GM12878 (cell line): ENCODE results near the gene ZFP64. TPM values are rescaled to one million over a fixed set of nuclear protein-coding genes. Genes with fewer than 3 reads are reported as not detected.

ENCODE experiments used
- ATAC-seq: fragments of 200-7000 bp; cut with Tn5 transposase; 3 replicates; pipeline ENCODE4 v1.9.1; 2020; ENCODE audit warnings: mild to moderate bottlenecking, moderate library complexity
- BruUV-seq: library from RNA; stranded (reverse); fragments of 400-500 nt; replicated peaks from 2 replicates; lab custom pipeline; 2021; lab: Mats Ljungman, UMichigan
- CTCF ChIA-PET: fragments of 300-600 bp; sonication (Branson Sonifier 250); formaldehyde crosslinking; extraction: SDS; loops from one replicate; lab custom pipeline; 2021; ENCODE audit warnings: inconsistent platforms; lab: Yijun Ruan, JAX
- POLR2A ChIA-PET: fragments of 350-600 bp; formaldehyde crosslinking; extraction: SDS; loops from one replicate; lab custom pipeline; 2021; ENCODE audit warnings: inconsistent platforms; lab: Charles Lee
- RAD21 ChIA-PET: fragments of 300-600 bp; sonication (Branson Sonifier 250); formaldehyde crosslinking; loops from one replicate; lab custom pipeline; 2023; ENCODE audit warnings: antibody characterized with exemption; ENCODE audit not compliant: unreplicated experiment; lab: Charles Lee
- SMC1A ChIA-PET: fragments of 300-600 bp; sonication (Branson Sonifier 250); formaldehyde crosslinking; loops from one replicate; lab custom pipeline; 2023; ENCODE audit not compliant: unreplicated experiment, uncharacterized antibody; lab: Charles Lee
- DNase-seq: peaks from one replicate; pipeline ENCODE4 v3.0.0-alpha.2; 2011; ENCODE audit warnings: low read depth, low spot score
- FAIRE-seq: peaks from 3 replicates; lab custom pipeline; 2011; peaks lifted over from hg19 to GRCh38; lab: Jason Lieb, UNC
- H2AFZ ChIP-seq: 2 replicates; pipeline ENCODE4 v1.6.0; 2011; ENCODE audit warnings: low read depth, low read length, control low read depth; ENCODE audit not compliant: control insufficient read depth
- H3K27ac ChIP-seq: 2 replicates; pipeline ENCODE4 v1.5.1; 2011; ENCODE audit warnings: control low read depth; ENCODE audit not compliant: control insufficient read depth, insufficient read depth
- H3K27me3 ChIP-seq, 2 experiments: replicated peaks in 1 of 2; 2 replicates each; pipeline versions ENCODE4 v1.6.0 to v1.6.1; 2011; ENCODE audit warnings: low read length in 1 of 2; ENCODE audit not compliant: control insufficient read depth in 2 of 2, insufficient read depth in 2 of 2
- H3K36me3 ChIP-seq, 2 experiments: 2 replicates each; pipeline ENCODE4 v1.5.1; 2011; ENCODE audit warnings: low read length in 1 of 2; ENCODE audit not compliant: control insufficient read depth in 2 of 2, insufficient read depth in 2 of 2
- H3K4me1 ChIP-seq: 2 replicates; pipeline ENCODE4 v1.6.1; 2011; ENCODE audit warnings: mild to moderate bottlenecking, low read length, moderate library complexity, mixed read lengths; ENCODE audit not compliant: control insufficient read depth, insufficient read depth
- H3K4me2 ChIP-seq: 2 replicates; pipeline ENCODE4 v1.6.0; 2011; ENCODE audit warnings: control low read depth; ENCODE audit not compliant: control insufficient read depth, insufficient read depth
- H3K4me3 ChIP-seq: fragments of 200-600 bp; sonication (generic); 2 replicates; pipeline ENCODE4 v1.5.1; 2016
- H3K79me2 ChIP-seq: 2 replicates; pipeline ENCODE4 v1.6.0; 2011; ENCODE audit warnings: low read length; ENCODE audit not compliant: control insufficient read depth, insufficient read depth
- H3K9ac ChIP-seq: 2 replicates; pipeline ENCODE4 v1.8.0; 2011; ENCODE audit warnings: low read length, control low read depth, mixed read lengths; ENCODE audit not compliant: control insufficient read depth, insufficient read depth
- H3K9me3 ChIP-seq: replicated peaks from 3 replicates; pipeline ENCODE4 v1.5.1; 2011; ENCODE audit warnings: mild to moderate bottlenecking, low read length; ENCODE audit not compliant: control insufficient read depth, insufficient read depth
- H4K20me1 ChIP-seq: 2 replicates; pipeline ENCODE4 v1.6.0; 2011; ENCODE audit not compliant: control insufficient read depth, insufficient read depth
- POLR2AphosphoS2 ChIP-seq: IDR thresholded peaks from 2 replicates; pipeline ENCODE4 v1.6.1; 2011; ENCODE audit warnings: low read depth, mild to moderate bottlenecking, low read length, improper control_type of control experiment, moderate library complexity
- TAF1 ChIP-seq: IDR thresholded peaks from 2 replicates; pipeline ENCODE4 v1.6.1; 2011; ENCODE audit warnings: mild to moderate bottlenecking, low read depth, low read length, borderline replicate concordance
- WGBS: methylation state at CpG from one replicate; pipeline ENCODE4 v1.1.6; 2016; ENCODE audit warnings: low lambda C conversion rate; ENCODE audit not compliant: insufficient replicate concordance, insufficient coverage; ENCODE audit errors: missing lambda C conversion rate; 5-methylcytosine and 5-hydroxymethylcytosine counted together
- in situ Hi-C: fragments of 300-500 bp; cut with MboI; formaldehyde crosslinking; loops from 9 replicates; pipeline ENCODE4 v1.14.3; 2018; ENCODE audit warnings: mixed read lengths
- intact Hi-C: fragments of 100-400 bp; cut with micrococcal nuclease; formaldehyde crosslinking; loops from one replicate; pipeline ENCODE4 v1.14.2; 2022; ENCODE audit not compliant: unreplicated experiment
- polyA plus RNA-seq, 11 experiments: library from polyadenylated mRNA; depleted of rRNA in 4 of 11; unstranded in 6 of 11; stranded (reverse) in 5 of 11; fragments of >200 nt; fragmentation: Nextera tagmentation in 4 of 11; fragmentation: Illumina TruSeq in 1 of 11; extraction: Ambion mirVana in 4 of 11; extraction: Trizol in 1 of 11; gene quantifications; 1 replicate in 1 of 11; 2 replicates in 10 of 11; pipeline versions ENCODE4 v1.2.1 to v1.2.3, GENCODE V29; 2011 to 2016; ENCODE audit warnings: inconsistent platforms in 2 of 11, missing spikeins in 2 of 11, low read depth in 1 of 11
- total RNA-seq, 4 experiments: library from RNA; depleted of rRNA in 3 of 4; stranded (reverse); fragments of >200 nt in 3 of 4; fragmentation: Illumina TruSeq in 1 of 4; extraction: Trizol in 1 of 4; gene quantifications; 2 replicates each; pipeline versions ENCODE4 v1.2.1 to v1.2.3, GENCODE V29; 2013 to 2021
- TF ChIP-seq, protein P1 (sequence below): fragments of 450-650 bp; IDR thresholded peaks from 2 replicates; pipeline ENCODE4 v1.6.1; 2017; ENCODE audit warnings: mild to moderate bottlenecking, low read depth, inconsistent platforms; ENCODE audit not compliant: poor library complexity, severe bottlenecking

ZFP64 gene
- total and polyA plus RNA-seq, 10 of the 15 experiments (the other 5 are each of a cell fraction or from before 2014, with no cell fraction given) = 2.3 to 21.8 (median 11.8) TPM

DNA sequence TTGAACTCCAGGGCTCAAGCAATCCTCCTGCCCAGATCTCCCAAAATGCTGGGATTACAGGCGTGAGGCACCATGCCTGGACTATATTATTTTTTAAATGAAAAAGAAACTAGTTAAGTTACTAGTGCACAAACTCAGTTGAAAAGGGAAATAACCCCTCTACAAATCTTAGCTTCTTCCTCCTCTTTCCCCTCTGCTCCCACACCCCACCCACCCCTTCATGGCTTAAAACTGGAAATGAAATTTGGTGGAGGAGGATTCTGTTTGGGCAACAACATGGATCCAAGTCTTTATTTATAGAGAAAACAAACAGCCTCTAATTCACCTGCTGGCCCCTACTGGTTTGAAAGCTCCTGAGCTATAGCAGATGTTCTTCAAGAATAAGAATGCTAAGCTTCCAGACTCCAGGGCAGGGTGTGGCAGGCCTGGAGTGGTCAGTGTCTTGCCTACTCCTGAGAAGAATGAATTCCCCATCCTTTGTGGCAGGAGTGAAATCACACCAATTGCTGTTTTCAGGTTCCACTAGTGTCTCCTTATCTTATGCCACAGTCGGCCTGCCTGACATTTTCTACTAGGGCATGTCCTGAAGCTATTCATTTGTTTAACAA is 73.5 kb downstream of the ZFP64 start:
- no peaks in the 10 kb centered on the region for H4K20me1 ChIP-seq
- no peaks in the 10 kb centered on the region for H3K79me2 ChIP-seq
- H3K27me3 ChIP-seq = no peaks in the 10 kb centered on the region
- TF ChIP-seq TAF1 = no peak
- TF ChIP-seq, protein P1, sequence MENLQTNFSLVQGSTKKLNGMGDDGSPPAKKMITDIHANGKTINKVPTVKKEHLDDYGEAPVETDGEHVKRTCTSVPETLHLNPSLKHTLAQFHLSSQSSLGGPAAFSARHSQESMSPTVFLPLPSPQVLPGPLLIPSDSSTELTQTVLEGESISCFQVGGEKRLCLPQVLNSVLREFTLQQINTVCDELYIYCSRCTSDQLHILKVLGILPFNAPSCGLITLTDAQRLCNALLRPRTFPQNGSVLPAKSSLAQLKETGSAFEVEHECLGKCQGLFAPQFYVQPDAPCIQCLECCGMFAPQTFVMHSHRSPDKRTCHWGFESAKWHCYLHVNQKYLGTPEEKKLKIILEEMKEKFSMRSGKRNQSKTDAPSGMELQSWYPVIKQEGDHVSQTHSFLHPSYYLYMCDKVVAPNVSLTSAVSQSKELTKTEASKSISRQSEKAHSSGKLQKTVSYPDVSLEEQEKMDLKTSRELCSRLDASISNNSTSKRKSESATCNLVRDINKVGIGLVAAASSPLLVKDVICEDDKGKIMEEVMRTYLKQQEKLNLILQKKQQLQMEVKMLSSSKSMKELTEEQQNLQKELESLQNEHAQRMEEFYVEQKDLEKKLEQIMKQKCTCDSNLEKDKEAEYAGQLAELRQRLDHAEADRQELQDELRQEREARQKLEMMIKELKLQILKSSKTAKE = no peak
- no peak for TF ChIP-seq POLR2AphosphoS2
- in situ Hi-C loops (no loop called here), intact Hi-C loops (no loop called here)
- FAIRE-seq (no peak), DNase-seq (no peak), ATAC-seq (no peak)
- CTCF ChIA-PET = interaction anchor here (1.2 to 1.8 kb wide), 2 partner anchors 10 to 195 kb away, joined by 3 to 8 read pairs; no protein-coding TSS in a partner anchor
- no peaks in the 10 kb centered on the region for H3K9me3 ChIP-seq
- H2AFZ ChIP-seq = no peak overlapping the region
- no peak overlapping the region for H3K4me2 ChIP-seq
- no TSS peak for BruUV-seq
- H3K9ac ChIP-seq = no peak overlapping the region
- H3K4me3 ChIP-seq = no peak overlapping the region
- no peaks in the 10 kb centered on the region for H3K4me1 ChIP-seq
- POLR2A ChIA-PET = interaction anchor here (0.6 kb wide), 1 partner anchor 372 kb away, joined by 3 read pairs; no protein-coding TSS in a partner anchor
- SMC1A ChIA-PET = interaction anchor here (1.7 to 2.3 kb wide), 2 partner anchors 10 to 194 kb away, joined by 4 to 13 read pairs; no protein-coding TSS in a partner anchor
- WGBS = 80% methylated on average over 2 of the region's 2 CpGs
- RAD21 ChIA-PET = interaction anchor here (0.7 kb wide), 1 partner anchor 10 kb away, joined by 3 read pairs; no protein-coding TSS in a partner anchor
- H3K27ac ChIP-seq = no peak overlapping the region
- no peaks in the 10 kb centered on the region for H3K36me3 ChIP-seq
